NCI-H748 (cell line): Measurements from ENCODE around the gene LGR4.
"Not testable (repeated sequence)": the region's sequence is repeated elsewhere in the genome, so short reads cannot be mapped to it uniquely, and the experiment has no call there.

Source experiments
- DNase-seq: peaks from one replicate; lab custom pipeline; 2025; ENCODE audit not compliant: unreplicated experiment; lab: John Stamatoyannopoulos, UW

LGR4 gene

DNA sequence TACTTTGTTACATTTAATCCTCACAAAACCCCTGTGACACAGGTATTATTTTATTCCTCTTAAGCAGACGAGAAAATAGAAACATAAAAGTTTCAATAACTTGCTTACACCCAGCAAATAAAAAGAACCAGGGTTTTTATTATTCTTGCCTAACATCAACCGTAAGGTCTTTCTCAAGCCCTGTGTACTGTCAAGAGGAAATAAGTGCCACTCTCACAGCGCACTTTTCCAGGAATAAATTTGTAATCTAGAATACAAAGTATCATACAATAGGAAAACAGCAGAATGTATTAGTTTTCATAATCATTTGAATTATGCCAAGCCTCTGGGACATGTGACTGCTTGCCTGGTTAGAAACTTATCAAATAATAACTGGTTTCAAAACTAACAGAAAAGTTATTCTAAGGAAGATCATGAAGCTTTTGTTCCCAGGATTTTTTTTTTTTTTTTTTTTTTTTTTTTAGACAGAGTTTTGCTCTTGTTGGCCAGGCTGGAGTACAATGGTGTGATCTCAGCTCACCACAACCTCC is 117.0 kb downstream of the LGR4 start:
- DNase-seq: no peak

DNA sequence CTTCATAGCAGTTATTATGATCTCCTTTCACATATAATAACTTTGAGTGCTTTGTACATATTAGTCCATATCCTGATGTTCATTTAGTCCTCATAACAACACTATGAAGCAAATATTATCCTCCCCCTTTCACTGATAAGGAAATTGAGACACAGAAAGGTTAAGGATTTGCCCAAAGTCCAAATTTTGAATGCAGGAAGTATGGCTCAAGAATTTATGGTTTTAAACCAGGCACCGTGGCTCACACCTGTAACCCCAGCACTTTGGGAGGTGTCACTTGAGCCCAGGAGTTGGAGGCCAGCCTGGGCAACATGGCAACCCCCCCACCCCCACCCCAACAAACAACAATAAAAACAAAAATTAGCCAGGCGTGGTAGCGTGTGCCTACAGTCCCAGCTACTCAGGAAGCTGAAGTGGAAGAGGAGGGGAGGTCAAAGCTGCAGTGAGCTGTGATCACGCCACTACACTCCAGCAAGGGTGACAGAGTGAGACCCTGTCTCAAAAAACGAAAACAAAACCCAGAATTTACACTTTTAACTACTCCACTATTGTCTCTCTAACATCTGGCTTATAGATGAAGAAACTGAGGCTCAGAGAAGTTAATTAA is 118.1 kb downstream of the LGR4 start:
- peak; percentile 11 for DNase-seq

DNA sequence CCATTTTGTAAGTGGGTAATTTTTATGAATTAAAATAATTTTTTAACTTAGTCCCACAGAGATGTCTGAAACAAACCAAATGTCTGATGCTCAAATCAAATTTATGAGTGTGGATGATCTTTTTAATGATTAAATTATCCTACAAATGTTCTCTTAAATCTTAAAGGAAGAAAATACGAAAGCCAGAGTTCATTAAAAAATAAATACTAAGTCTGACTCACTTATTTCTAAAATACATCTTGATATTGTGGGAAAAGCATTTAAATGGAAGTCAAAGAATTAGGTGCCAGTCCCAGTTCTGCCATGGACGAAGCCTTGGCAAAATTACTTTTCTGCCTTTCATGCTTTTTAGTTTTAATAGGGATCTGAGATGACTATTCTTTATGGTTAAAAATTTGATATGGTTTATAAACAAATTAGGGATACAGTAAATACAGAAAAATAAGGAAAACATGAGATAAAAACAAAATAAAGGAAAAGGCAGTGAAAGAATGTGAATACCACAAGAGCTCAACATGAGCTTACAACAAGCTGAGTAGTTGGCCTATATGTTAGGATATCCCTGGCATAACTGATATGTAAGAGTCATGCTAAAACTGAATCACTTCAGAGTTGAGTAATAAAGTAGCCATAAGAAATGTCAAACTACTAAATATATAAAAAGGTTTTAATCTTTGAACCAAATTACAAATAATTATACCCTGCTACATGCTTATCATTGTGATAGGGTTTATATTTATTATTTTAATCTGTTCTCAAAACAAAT is 118.8 kb downstream of the LGR4 start:
- DNase-seq: no peak

DNA sequence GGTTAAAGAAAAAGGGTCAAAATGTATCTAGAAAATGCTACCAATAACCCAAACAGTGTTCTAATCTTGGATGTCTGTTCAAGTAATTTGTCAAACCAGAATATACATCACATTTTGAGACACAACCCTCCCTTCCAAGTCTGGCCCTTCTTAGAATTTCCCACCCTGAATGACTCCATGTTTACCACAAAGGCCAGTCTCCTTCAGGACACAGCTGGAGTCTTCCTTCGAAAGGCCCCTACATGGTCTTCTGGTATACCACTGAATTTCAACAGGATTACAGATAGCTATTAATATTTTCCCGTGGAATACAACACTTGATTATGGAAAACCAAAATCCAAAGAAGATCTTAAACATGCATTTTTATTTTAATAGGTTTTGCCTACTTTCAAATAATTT is 119.8 kb downstream of the LGR4 start:
- DNase-seq: no peak

DNA sequence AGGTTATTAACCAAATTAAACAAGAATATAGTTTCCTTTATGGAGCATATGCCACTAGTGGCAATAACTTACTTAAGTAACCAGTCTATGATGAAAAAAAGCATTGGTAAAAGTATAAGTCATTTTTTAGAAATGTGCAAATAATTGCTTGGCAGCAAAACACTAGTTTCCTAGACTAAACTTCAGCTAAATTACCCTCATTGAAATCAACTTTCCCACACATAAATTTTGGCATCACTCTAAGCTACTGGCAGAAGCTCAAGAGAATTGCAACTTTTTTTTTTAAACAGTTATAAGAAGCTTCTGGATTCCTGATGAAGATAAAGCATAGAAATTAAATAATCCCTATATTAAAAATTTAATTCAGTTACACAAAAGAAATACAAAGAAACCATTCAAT is 122.1 kb downstream of the LGR4 start:
- DNase-seq: no peak

DNA sequence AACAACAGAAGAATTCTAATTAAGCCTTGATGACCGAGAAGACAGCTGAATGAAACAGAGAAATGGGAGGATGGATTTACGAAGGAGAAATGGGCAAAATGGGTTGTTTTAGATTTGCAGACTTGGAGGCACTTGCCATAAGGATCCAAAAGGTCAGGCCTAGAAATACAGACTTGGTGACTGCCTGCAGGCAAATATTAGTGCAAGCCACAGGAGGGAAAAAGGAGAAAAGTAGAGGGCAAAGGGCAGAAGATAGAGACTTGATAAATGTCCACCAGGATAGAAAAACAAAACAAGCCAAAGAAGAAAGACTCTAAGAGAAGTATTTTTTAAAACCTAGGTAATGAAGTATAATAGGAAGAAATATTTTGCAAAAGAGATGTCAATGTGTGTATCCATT is 122.7 kb downstream of the LGR4 start:
- DNase-seq: no peak

DNA sequence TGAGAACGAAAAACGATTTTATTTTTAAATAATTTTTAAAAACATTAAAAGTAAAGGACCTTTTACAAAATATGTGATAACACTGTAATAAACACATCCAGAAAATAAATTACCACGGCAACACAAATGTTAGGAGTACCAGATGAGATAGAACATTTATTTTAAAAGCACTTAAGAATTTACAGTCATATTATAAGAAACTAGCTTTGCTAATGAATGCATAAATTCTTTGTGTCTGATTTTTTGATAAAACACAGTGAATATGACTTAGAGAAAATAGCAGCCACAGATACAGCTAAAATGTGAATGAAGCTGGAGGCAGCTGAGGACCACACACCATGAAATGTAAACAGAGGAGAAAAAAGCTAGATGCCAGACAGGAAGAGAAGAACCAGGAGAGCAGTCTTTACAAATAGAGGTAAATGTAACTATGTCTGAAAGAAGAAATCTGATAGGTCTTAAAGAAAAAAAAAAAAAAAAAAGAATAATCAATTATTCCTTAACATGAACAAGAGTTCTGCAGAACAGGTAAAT is 124.2 kb downstream of the LGR4 start:
- DNase-seq: peak; percentile 74

DNA sequence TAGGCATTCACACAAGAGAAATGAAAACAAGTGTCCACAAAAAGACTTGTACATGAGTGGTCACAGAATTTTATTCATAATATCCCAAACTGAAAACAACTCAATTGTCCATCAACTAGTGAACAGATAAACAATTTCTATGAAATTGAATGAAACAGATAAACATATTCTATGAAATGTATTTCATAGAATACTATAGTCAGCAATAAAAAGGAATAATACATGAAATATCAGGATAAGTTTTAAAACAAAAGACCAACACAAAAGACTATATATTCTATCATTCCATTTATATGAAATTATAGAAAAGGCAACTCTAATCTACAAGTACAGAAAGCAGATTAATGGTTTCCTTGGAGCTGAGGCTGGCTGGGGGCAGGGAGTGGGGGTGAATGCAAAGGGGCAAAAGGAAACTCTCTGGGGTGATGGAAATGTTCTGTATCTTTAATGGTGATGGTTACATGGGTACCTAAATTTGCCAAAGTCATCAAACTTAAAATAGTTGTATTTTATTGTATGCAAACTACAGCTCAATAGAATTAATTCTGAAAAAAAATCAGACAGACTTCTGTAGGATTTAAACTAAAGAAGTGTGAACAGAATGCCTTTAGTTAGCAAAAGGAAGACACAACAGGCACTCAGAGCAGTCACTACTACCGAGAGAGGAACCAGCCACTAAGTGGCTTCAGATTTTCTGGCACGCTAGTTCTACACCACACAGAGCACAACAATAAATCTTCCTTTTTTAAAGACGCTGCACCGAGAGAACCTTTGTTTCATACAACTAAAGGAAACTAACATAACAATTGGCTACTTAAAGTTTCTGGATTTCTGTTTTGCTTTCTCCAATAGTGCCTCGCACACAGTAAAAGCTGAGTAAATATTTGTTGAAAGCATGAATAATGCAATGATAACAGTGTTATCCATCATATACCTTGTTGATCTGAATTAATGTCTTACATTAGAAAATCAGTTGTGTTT is 124.9 kb downstream of the LGR4 start:
- peak; percentile 87 for DNase-seq

DNA sequence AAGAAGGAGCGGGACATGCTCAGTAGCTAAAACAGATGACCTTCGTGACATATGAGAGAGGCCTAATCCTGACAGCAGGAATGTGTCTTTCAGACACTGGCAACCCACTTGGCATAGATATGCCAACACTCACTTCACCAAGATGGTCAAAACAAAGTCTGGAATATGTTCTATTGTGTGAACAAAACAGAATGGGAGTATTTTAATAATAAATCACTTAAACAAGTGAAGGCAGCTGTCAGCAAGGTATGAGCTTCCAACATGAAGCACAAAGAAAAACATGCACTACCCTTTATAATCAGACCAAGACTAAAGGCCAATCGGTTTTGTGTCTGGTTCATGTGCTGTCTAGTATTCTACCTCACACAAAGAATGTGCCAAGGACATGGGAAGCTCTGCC is 132.6 kb downstream of the LGR4 start:
- DNase-seq: no peak

DNA sequence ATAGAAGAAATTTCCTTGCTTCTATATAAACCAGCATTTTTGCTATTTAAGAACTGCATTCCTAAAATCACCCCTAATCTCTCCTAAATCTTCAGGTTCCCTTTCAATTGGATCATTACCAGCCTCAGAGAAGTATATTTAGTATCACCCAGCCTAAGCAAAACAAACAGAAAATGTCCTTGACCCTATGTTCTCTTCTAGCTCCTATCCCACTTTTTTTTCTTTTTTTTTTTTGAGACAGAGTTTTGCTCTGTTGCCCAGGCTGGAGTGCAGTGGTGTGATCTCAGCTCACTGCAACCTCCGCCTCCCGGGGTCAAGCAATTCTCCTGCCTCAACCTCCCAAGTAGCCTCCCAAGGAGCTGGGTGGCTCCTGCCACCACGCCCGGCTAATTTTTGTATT is 137.8 kb downstream of the LGR4 start:
- not testable (repeated sequence) for DNase-seq

DNA sequence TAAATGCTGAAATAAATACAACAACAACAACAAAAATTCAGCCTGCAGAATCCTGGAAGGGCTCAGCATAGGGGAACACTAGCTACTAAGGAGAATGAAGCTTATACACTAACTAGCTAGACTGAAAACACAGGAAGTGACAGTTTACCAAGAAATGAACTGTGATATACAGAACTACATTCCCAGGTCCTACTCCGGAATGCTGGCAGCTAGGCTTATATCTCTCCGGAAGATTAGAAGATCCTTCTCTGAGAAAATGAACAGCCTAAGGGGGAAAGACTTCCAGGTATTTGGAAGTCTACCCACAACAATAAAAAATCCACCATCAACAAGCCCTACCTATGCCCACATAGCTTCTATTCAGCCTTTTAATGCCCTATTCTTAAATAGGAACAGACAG is 140.6 kb downstream of the LGR4 start:
- no peak for DNase-seq

DNA sequence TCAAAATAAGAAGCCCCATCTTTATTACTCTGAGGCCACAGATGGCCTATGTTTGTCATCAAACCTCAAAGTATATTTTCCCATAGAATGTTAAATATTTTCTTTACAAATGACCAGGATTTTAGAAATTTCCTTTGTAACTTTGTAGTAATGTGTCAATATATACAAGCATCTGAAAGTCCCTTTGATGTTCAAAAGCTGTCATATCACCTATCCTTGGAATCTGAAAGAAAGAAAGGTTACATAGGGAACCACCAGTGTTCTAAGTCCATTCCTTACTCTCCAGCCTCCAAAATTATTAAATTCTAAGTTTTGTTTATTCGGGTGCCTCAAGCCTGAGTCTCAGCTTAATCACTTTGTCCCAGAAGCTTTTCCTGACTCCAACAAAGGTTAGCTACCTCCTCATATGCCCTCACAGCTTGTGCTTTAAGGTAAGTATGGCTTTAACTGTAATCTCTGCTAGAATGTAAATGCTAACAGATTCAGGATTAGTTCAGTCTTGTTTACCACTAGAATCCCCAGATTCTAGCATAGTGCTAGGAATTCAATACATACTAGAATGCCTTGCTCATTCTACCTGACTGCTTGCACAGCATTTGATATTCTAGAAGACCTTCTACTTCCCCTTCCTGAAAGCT is 141.8 kb downstream of the LGR4 start:
- no peak for DNase-seq

DNA sequence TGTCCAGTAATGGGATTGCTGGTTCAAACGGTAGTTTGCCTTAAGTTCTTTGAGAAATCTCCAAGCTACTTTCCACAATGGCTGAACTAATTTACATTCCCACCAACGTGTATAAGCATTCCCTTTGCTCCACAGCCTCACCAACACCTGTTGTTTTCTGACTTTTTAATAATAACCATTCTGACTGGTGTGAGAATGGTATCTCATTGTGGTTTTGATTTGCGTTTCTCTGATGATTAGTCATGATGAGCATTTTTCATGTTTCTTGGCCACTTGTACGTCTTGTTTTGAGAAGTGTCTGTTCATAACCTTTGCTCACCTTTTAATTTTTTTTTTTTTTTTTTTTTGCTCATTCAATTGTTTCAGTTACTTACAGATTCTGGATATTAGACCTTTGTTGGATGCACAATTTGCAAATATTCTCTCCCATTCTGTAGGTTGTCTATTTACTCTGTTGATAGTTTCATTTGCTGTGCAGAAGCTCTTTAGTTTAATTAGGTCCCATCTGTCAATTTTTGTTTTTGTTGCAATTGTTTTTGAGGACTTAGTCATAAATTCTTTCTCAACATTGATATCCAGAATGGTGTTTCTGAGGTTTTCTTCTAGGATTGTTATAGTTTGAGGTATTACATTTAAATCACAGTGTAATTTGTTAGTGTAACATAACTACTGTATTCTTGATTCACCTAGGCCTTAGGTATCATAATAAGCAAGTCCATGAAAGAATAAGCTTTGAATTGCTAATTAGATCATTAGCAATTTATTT is 142.5 kb downstream of the LGR4 start:
- DNase-seq: no peak

DNA sequence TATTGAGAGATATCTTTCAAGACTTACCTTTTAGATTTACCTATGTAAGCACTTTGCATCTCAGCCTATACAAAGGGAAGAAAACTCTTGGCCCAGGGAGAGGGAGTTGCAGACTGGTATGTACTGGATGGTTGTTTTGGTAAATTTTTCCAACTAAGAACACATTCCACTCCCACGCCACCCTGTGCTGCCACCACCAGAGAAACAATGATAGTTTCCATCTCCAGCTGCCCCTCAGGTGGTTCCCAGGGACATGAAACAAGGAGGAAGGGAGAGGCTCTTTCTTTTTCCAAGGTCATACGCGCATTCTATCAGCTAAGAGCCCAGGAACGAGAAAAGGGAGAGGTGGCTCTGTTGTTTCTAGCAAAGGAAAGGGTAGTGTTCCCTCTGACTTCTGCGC is 144.0 kb downstream of the LGR4 start:
- DNase-seq: no peak

DNA sequence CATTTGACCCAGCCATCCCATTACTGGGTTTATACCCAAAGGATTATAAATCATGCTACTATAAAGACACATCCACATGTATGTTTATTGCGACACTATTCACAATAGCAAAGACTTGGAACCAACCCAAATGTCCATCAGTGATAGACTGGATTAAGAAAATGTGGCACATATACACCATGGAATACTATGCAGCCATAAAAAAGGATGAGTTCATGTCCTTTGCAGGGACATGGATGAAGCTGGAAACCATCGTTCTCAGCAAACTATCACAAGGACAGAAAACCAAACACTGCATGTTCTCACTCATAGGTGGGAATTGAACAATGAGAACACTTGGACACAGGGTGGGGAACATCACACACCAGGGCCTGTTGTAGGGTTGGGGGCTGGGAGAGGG is 145.5 kb downstream of the LGR4 start:
- not testable (repeated sequence) for DNase-seq

DNA sequence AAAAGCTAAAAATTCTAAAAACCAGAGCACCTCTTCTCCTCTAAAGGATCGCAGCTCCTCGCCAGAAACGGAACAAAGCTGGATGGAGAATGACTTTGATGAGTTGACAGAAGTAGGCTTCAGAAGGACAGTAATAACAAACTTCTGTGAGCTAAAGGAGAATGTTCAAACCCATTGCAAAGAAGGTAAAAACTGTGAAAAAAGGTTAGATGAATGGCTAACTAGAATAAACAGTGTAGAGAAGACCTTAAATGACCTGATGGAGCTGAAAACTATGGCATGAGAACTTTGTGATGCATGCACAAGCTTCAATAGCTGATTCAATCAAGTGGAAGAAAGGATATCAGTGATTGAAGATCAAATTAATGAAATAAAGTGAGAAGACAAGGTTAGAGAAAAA is 150.4 kb downstream of the LGR4 start:
- not testable (repeated sequence) for DNase-seq

DNA sequence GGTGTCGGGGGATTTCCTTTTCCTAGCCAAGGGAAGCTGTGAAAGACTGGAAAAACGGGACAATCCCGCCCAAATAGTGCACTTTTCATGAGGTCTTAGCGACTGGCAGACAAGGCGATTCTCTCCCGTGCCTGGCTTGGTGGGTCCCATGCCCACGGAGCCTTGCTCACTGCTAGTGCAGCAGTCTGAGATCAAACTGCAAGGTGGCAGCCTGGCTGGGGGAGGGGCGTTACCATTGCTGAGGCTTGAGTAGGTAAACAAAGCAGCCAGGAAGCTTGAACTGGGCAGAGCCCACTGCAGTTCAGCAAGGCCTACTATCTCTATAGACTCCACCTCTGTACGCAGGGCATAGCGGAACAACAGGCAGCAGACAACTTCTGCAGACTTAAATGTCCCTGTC is 151.2 kb downstream of the LGR4 start:
- not testable (repeated sequence) for DNase-seq

DNA sequence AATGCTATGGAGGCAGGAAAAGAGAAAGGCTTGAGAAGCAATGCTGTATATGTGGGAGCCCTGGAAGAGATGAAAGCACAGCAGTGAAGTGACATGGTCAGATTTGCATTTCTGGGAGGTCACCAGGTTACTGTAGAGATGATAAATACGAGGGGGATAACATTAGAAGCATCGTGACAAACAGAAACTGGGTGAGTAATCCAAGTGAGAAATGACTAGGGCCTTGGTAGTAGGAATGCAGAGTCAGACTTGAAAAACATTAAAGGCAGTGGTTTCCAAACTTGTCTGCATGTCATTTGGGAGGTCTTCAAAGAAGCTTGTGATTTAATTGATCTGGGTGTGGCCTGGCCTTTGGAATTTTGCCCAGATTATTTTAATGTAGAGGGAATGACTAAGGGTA is 153.5 kb downstream of the LGR4 start:
- DNase-seq: peak; percentile 37

DNA sequence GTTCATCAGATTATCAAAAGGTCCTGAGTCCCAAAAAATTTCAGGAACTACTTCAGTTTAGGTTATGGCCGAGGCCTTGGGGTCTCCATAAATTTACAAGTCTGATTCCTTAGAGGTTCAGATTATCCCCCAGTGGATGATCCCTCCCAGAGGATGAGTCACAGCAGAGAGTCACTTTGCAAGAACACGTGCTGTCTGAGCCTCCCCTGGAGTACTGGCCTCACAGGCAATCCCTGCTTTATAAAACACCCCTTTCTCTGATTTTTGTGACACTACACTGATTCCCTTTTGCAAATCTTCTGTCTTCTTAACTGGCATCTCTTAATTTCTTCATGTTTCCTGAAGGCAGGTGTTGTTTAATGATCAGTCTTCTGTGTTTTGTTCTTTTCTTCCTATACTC is 154.8 kb downstream of the LGR4 start:
- no peak for DNase-seq
